ENCODE data around the gene TLCD2. TPM values are rescaled to one million over a fixed set of nuclear protein-coding genes. Genes with fewer than 3 reads are reported as not detected.

TLCD2 gene
- total and polyA plus RNA-seq, 11 donors = 1.5 to 6.1 (median 2.3) TPM

DNA sequence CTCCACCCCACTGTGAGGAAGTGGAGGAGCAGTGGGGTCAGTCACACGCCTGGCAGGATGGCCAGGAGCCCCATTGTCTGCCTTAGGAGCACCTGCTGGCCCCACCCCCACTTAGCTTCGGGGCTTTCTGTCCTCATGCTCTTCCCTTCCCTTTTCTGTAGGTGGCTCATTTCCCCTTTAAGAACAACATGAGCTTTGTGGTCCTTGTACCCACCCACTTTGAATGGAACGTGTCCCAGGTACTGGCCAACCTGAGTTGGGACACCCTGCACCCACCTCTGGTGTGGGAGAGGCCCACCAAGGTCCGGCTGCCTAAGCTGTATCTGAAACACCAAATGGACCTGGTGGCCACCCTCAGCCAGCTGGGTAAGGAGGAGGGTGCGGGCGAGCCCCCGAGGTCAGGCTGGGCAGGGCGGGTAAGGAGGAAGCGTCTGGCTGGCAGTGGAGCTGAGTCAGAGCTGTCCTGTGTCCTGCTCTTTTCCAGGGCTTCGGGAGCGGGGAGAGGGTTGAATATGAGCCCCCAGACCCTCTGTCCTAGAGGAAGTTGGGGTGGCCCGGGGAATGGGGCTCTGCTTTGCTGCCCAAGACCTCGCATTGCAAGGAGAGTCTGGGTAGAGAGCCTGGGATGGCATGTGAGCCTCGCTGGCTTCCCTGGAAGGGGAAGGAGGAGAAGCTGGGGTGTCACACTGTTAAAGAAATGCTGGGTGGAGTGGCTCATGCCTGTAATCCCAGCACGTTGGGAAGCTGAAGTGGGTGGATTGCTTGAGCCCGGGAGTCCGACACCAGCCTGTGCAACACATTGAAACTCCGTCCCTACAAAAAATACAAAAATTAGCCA is 42.5 kb upstream of the TLCD2 start:
- Histone ChIP-seq H3K27ac (peak overlapping the region in 4 of 12 donors; percentile 5 to 87 (median 19)), H3K9me3 (no peaks in the 10 kb centered on the region), H3K27me3 (no peaks in the 10 kb centered on the region), H3K4me1 (peaks cover 0 to 22% (median 0%) of the 10 kb centered on the region in 12 donors), H3K36me3 (no peaks in the 10 kb centered on the region), H3K4me3 (peak overlapping the region in 1 of 12 donors; percentile 36)
- intact Hi-C loops (cut with DNase I) = no loop called here
- 52 to 78% (median 68%) methylated on average over 11 to 18 of the region's 18 CpGs for WGBS, 4 donors
- ATAC-seq = peak; percentile 53 to 78 (median 64)
- DNase-seq = peak in 1 of 5 donors; percentile 72
- no peak for TF ChIP-seq POLR2A (IDR thresholded peaks at IDR 0.05)
- TF ChIP-seq, protein P1, sequence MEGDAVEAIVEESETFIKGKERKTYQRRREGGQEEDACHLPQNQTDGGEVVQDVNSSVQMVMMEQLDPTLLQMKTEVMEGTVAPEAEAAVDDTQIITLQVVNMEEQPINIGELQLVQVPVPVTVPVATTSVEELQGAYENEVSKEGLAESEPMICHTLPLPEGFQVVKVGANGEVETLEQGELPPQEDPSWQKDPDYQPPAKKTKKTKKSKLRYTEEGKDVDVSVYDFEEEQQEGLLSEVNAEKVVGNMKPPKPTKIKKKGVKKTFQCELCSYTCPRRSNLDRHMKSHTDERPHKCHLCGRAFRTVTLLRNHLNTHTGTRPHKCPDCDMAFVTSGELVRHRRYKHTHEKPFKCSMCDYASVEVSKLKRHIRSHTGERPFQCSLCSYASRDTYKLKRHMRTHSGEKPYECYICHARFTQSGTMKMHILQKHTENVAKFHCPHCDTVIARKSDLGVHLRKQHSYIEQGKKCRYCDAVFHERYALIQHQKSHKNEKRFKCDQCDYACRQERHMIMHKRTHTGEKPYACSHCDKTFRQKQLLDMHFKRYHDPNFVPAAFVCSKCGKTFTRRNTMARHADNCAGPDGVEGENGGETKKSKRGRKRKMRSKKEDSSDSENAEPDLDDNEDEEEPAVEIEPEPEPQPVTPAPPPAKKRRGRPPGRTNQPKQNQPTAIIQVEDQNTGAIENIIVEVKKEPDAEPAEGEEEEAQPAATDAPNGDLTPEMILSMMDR (IDR thresholded peaks at IDR 0.05) = no peak

DNA sequence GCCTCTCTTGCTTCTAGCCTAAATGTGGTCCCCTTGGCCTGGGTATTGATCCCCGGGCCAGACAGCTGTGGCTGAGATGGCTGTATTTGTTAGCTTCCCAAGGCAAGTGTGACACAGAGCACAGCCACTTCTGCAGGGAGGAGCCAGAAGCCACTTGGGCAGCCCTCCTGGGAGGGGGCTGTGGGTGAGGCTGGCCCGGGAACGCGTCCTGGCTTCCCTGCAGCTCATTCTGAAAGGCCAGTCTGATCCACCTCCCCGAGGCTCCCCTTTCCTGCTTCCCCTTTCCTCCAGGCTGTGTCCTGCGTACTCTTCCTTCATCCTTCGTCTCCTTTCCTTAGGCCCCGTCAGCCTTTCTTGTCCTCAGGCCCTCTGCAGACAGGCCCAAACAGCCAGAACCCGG is 40.5 kb upstream of the TLCD2 start:
- no peaks in the 10 kb centered on the region for H3K36me3 ChIP-seq
- no peaks in the 10 kb centered on the region for H3K27me3 ChIP-seq
- no peak overlapping the region for H3K27ac ChIP-seq
- DNase-seq (no peak), ATAC-seq (no peak)
- intact Hi-C loops (cut with DNase I) = no loop called here
- no peak overlapping the region for H3K4me3 ChIP-seq
- WGBS, 4 donors = 78 to 85% (median 79%) methylated on average over 9 of the region's 9 CpGs
- TF ChIP-seq, protein P1 (IDR thresholded peaks at IDR 0.05) = no peak
- no peak for TF ChIP-seq POLR2A (IDR thresholded peaks at IDR 0.05)
- H3K4me1 ChIP-seq = peaks cover 0 to 22% (median 0%) of the 10 kb centered on the region in 12 donors
- H3K9me3 ChIP-seq = no peaks in the 10 kb centered on the region

DNA sequence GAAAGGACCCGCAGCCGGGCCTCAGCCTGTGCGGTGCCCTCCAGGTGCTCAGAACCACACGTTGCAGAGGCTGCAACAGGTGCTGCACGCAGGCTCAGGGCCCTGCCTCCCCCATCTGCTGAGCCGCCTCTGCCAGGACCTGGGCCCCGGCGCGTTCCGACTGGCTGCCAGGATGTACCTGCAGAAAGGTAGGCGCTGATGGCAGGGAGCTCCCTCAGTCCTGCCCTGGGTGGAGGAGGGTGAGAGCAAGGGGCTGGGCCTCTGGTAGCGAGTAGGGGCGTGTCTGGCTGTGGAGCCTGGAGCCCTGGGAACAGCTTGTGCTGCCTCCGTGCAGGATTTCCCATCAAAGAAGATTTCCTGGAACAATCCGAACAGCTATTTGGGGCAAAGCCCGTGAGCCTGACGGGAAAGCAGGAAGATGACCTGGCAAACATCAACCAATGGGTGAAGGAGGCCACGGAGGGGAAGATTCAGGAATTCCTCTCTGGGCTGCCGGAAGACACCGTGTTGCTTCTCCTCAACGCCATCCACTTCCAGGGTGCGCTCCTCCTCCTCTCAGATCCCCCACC is 36.9 kb upstream of the TLCD2 start:
- Histone ChIP-seq H3K27ac (peak overlapping the region in 6 of 12 donors; percentile 31 to 69 (median 44)), H3K4me3 (no peak overlapping the region), H3K9me3 (no peaks in the 10 kb centered on the region), H3K4me1 (peaks cover 0 to 9% (median 0%) of the 10 kb centered on the region in 12 donors), H3K27me3 (no peaks in the 10 kb centered on the region), H3K36me3 (no peaks in the 10 kb centered on the region)
- no peak for DNase-seq
- ATAC-seq = peak; percentile 68 to 87 (median 78)
- intact Hi-C loops (cut with DNase I) = no loop called here
- no peak for TF ChIP-seq POLR2A (IDR thresholded peaks at IDR 0.05)
- TF ChIP-seq, protein P1 (IDR thresholded peaks at IDR 0.05) = no peak
- 74 to 82% (median 76%) methylated on average over 15 to 22 of the region's 22 CpGs for WGBS, 4 donors

DNA sequence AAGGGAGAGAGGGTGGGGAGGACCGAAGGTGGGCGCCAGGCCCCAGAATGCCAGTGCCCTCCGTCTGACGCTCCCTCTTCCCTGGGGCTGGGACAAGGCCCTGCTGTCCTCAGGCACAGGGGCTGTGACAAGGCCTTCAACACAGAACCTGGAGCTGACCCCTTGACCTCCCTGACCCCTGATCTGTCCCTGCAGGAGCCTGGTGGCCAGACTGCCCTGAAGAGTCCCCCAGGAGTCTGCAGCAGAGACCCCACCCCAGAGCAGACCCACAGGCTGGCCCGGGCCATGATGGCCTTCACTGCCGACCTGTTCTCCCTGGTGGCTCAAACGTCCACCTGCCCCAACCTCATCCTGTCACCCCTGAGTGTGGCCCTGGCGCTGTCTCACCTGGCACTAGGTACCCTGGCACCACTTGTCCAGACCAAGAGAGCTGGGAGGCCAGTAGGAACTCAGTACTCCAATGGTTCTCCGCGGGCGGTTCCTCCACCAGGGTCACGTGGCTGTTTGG is 35.4 kb upstream of the TLCD2 start:
- Histone ChIP-seq H3K4me1 (peaks cover 0 to 9% (median 0%) of the 10 kb centered on the region in 12 donors), H3K9me3 (no peaks in the 10 kb centered on the region), H3K27ac (no peak overlapping the region), H3K27me3 (no peaks in the 10 kb centered on the region), H3K4me3 (no peak overlapping the region), H3K36me3 (no peaks in the 10 kb centered on the region)
- 88 to 95% (median 92%) methylated on average over 12 of the region's 12 CpGs for WGBS, 4 donors
- intact Hi-C loops (cut with DNase I) = no loop called here
- ATAC-seq (no peak), DNase-seq (no peak)
- TF ChIP-seq POLR2A (IDR thresholded peaks at IDR 0.05) = no peak
- TF ChIP-seq, protein P1 (IDR thresholded peaks at IDR 0.05) = no peak

Data from heart left ventricle (tissue), 16 donors.